GM12872 (cell line): ENCODE results near the gene PELO.

Experiments used
- CTCF ChIP-seq: IDR thresholded peaks from 3 replicates; pipeline ENCODE4 v1.5.1; 2011; ENCODE audit warnings: low read depth, mild to moderate bottlenecking, low read length, moderate library complexity; ENCODE audit not compliant: insufficient read depth

The PELO gene

GRCh38 chr5:52822437-52822836, 34.7 kb downstream of the PELO start:
- TF ChIP-seq CTCF: no peak

GRCh38 chr5:52824827-52825226, 37.1 kb downstream of the PELO start:
- no peak for TF ChIP-seq CTCF

- TF ChIP-seq CTCF: no peak
These were observed 38.1 kb downstream of the PELO start for GRCh38 chr5:52825826-52826225.

- no peak for TF ChIP-seq CTCF
These were observed 40.1 kb downstream of the PELO start for GRCh38 chr5:52827815-52828214.

- no peak for TF ChIP-seq CTCF
These were observed 41.9 kb downstream of the PELO start for GRCh38 chr5:52829664-52830063.

- TF ChIP-seq CTCF: no peak
These were observed 42.9 kb downstream of the PELO start for GRCh38 chr5:52830650-52831049.

- TF ChIP-seq CTCF: no peak
These were observed 44.2 kb downstream of the PELO start for GRCh38 chr5:52831786-52832511.

GRCh38 chr5:52834320-52834719, 46.6 kb downstream of the PELO start:
- no peak for TF ChIP-seq CTCF
